HEK293 (cell line): ENCODE results near the gene TSEN54.

Experiments used
- CTCF ChIA-PET: fragments of 350-600 bp; formaldehyde crosslinking; extraction: SDS; loops from one replicate; lab custom pipeline; 2021; ENCODE audit warnings: antibody characterized with exemption; lab: Yijun Ruan, JAX
- POLR2A ChIA-PET: fragments of 300-600 bp; formaldehyde crosslinking; extraction: SDS; loops from one replicate; lab custom pipeline; 2020; ENCODE audit warnings: antibody characterized with exemption, inconsistent platforms; lab: Yijun Ruan, JAX
- H3K27ac ChIP-seq: fragments of 200-500 bp; sonication (Bioruptor generic); 2 replicates; pipeline ENCODE4 v1.5.1; 2014; ENCODE audit warnings: low read depth, low read length, control low read depth, inconsistent platforms; ENCODE audit errors: extremely low read depth
- H3K36me3 ChIP-seq, 2 experiments: fragments of 200-500 bp in 1 of 2; sonication (Bioruptor generic) in 1 of 2; 1 replicate in 1 of 2; 2 replicates in 1 of 2; pipeline ENCODE4 v1.5.1; 2014 to 2017; ENCODE audit warnings: inconsistent platforms in 2 of 2, low read length in 2 of 2; ENCODE audit not compliant: control insufficient read depth in 2 of 2, insufficient read depth in 1 of 2
- H3K4me1 ChIP-seq: fragments of 200-500 bp; sonication (Bioruptor generic); 2 replicates; pipeline ENCODE4 v1.5.1; 2014; ENCODE audit warnings: mild to moderate bottlenecking, low read length, inconsistent platforms; ENCODE audit not compliant: control insufficient read depth, insufficient read depth
- H3K4me3 ChIP-seq: 2 replicates; pipeline ENCODE4 v1.5.1; 2011; ENCODE audit warnings: low read depth, mild to moderate bottlenecking, control low read depth, low read length, moderate library complexity
- H3K9me3 ChIP-seq: fragments of 200-500 bp; sonication (Bioruptor generic); 2 replicates; pipeline ENCODE4 v1.5.1; 2014; ENCODE audit warnings: low read depth, low read length, inconsistent platforms; ENCODE audit not compliant: control insufficient read depth, insufficient read depth
- EGR2 ChIP-seq: fragments of 450-650 bp; formaldehyde crosslinking; IDR thresholded peaks from 2 replicates; pipeline ENCODE4 v1.5.1; 2016; ENCODE audit warnings: low read depth, missing biosample characterization, missing genetic modification characterization
- ELK4 ChIP-seq: IDR thresholded peaks from 2 replicates; pipeline ENCODE4 v1.6.1; 2011; ENCODE audit warnings: mild to moderate bottlenecking, low read depth, low read length, borderline replicate concordance
- GLIS1 ChIP-seq: fragments of 450-650 bp; formaldehyde crosslinking; IDR thresholded peaks from 2 replicates; pipeline ENCODE4 v1.5.1; 2016; ENCODE audit warnings: missing biosample characterization, missing genetic modification characterization
- KLF10 ChIP-seq: fragments of 450-650 bp; IDR thresholded peaks from 2 replicates; pipeline ENCODE4 v1.5.1; 2018; ENCODE audit warnings: missing biosample characterization, mild to moderate bottlenecking, missing genetic modification characterization
- SP2 ChIP-seq: fragments of 450-650 bp; formaldehyde crosslinking; IDR thresholded peaks from 2 replicates; pipeline ENCODE4 v1.5.1; 2016; ENCODE audit warnings: missing biosample characterization, missing genetic modification characterization
- ZBTB10 ChIP-seq: fragments of 450-650 bp; formaldehyde crosslinking; IDR thresholded peaks from 2 replicates; pipeline ENCODE4 v1.5.1; 2016; ENCODE audit warnings: missing biosample characterization, missing genetic modification characterization
- ZNF26 ChIP-seq: fragments of 450-650 bp; formaldehyde crosslinking; IDR thresholded peaks from 2 replicates; pipeline ENCODE4 v1.5.1; 2016; ENCODE audit warnings: missing biosample characterization, missing genetic modification characterization
- ZNF341 ChIP-seq: fragments of 450-650 bp; formaldehyde crosslinking; IDR thresholded peaks from 2 replicates; pipeline ENCODE4; 2016; ENCODE audit warnings: low read depth, missing biosample characterization, missing genetic modification characterization
- ZNF449 ChIP-seq: fragments of 450-650 bp; formaldehyde crosslinking; IDR thresholded peaks from 2 replicates; pipeline ENCODE4 v1.5.1; 2017; ENCODE audit warnings: missing biosample characterization, mild to moderate bottlenecking, missing genetic modification characterization, moderate library complexity
- ZNF488 ChIP-seq: fragments of 450-650 bp; formaldehyde crosslinking; IDR thresholded peaks from 2 replicates; pipeline ENCODE4 v1.5.1; 2016; ENCODE audit warnings: missing biosample characterization, missing genetic modification characterization
- ZNF548 ChIP-seq: fragments of 450-650 bp; formaldehyde crosslinking; IDR thresholded peaks from 2 replicates; pipeline ENCODE4 v1.5.1; 2016; ENCODE audit warnings: missing biosample characterization, missing genetic modification characterization
- ZNF626 ChIP-seq: fragments of 450-650 bp; sonication (Bioruptor Pico); formaldehyde crosslinking; IDR thresholded peaks from 2 replicates; pipeline ENCODE4 v1.5.1; 2018; ENCODE audit warnings: missing biosample characterization, missing genetic modification characterization, inconsistent platforms
- ZNF645 ChIP-seq: fragments of 450-650 bp; formaldehyde crosslinking; IDR thresholded peaks from 2 replicates; pipeline ENCODE4; 2016; ENCODE audit warnings: missing biosample characterization, missing genetic modification characterization
- ZSCAN30 ChIP-seq: fragments of 450-650 bp; IDR thresholded peaks from 2 replicates; pipeline ENCODE4 v1.5.1; 2018; ENCODE audit warnings: missing biosample characterization, mild to moderate bottlenecking, missing genetic modification characterization, moderate library complexity
- TF ChIP-seq, protein P1 (sequence below): sonication (generic); formaldehyde crosslinking; IDR thresholded peaks from 2 replicates; pipeline ENCODE4 v1.8.1; 2022; ENCODE audit warnings: mild to moderate bottlenecking, moderate library complexity, missing genetic modification reagents
- TF ChIP-seq, protein P2 (sequence below): fragments of 450-650 bp; formaldehyde crosslinking; IDR thresholded peaks from 2 replicates; pipeline ENCODE4 v1.5.1; 2016; ENCODE audit warnings: missing biosample characterization, missing genetic modification characterization

Gene TSEN54

DNA sequence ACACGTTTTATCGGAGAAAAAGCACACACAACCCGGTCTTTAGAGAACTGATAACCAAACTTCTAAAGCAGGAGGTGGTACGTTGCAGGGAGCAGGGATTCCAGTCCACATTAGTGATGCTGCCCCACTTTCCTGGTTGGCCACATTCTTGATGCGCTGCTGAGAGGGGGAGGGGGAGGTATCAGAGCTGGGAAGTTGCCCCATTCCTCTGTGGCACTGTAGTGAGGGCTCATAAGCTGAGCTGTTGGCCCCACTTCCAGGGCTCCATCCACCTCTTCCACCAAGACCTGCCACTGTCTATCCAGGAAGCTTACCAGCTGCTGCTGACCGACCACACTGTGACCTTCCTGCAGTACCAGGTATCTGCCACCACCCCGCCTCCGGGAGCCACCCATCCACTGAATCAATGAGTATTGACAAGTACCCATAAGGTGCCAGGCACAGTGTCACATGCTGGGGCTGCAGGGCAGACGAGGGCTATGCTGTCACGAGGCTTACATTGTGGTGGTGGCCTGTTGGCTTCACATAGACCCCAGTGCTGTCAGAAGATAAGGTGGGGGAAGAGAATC, 1.1 kb downstream of the TSEN54 start (continued):
- TF ChIP-seq, protein P1, sequence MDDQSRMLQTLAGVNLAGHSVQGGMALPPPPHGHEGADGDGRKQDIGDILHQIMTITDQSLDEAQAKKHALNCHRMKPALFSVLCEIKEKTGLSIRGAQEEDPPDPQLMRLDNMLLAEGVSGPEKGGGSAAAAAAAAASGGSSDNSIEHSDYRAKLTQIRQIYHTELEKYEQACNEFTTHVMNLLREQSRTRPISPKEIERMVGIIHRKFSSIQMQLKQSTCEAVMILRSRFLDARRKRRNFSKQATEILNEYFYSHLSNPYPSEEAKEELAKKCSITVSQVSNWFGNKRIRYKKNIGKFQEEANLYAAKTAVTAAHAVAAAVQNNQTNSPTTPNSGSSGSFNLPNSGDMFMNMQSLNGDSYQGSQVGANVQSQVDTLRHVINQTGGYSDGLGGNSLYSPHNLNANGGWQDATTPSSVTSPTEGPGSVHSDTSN (CRISPR knock-in tag) = no peak

- POLR2A ChIA-PET = interaction anchor here (0.7 kb wide), 1 partner anchor 645 kb away, joined by 3 read pairs; the partner anchor contains the start of gene FDXR
- H3K27ac ChIP-seq = no peak overlapping the region
- peaks cover 14 to 55% of the 10 kb centered on the region in 2 experiments; a peak in 2 of 3 replicates for H3K36me3 ChIP-seq
- no peaks in the 10 kb centered on the region for H3K4me1 ChIP-seq
- CTCF ChIA-PET = interaction anchor here (0.6 to 3.3 kb wide), 6 partner anchors 14 to 870 kb away, joined by 3 to 20 read pairs (median 4); no protein-coding TSS in a partner anchor
- H3K4me3 ChIP-seq = no peak overlapping the region
- TF ChIP-seq ELK4 (no peak), GLIS1 (no peak), EGR2 (tag by site-specific recombination) (no peak), ZNF449 (tag by site-specific recombination) (no peak), KLF10 (tag by site-specific recombination) (no peak), ZSCAN30 (no peak), ZNF341 (tag by site-specific recombination) (no peak), ZNF26 (tag by site-specific recombination) (no peak), ZNF626 (tag by site-specific recombination) (no peak), ZNF488 (tag by site-specific recombination) (no peak), ZNF548 (no peak), SP2 (tag by site-specific recombination) (no peak), ZNF645 (tag by site-specific recombination) (no peak), ZBTB10 (tag by site-specific recombination) (no peak)
- TF ChIP-seq, protein P2, sequence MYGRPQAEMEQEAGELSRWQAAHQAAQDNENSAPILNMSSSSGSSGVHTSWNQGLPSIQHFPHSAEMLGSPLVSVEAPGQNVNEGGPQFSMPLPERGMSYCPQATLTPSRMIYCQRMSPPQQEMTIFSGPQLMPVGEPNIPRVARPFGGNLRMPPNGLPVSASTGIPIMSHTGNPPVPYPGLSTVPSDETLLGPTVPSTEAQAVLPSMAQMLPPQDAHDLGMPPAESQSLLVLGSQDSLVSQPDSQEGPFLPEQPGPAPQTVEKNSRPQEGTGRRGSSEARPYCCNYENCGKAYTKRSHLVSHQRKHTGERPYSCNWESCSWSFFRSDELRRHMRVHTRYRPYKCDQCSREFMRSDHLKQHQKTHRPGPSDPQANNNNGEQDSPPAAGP = no peak
- H3K9me3 ChIP-seq = no peaks in the 10 kb centered on the region
Measured at GRCh38 chr17:75518201-75518600, 1.9 kb downstream of the TSEN54 start.
